ENCODE data around the gene CHI3L1. TPM values are rescaled to one million over a fixed set of nuclear protein-coding genes. Genes with fewer than 3 reads are reported as not detected.

Gene CHI3L1
- polyA plus RNA-seq, 1 of the 3 experiments (the other 2 are of a cell fraction): not detected

- no peak for TF ChIP-seq SIN3A (IDR thresholded peaks at IDR 0.05; ENCODE audit: borderline replicate concordance, low read depth, low read length)
- no peak for TF ChIP-seq RXRA (IDR thresholded peaks at IDR 0.05; ENCODE audit: borderline replicate concordance, low read depth)
- TF ChIP-seq MEF2A (IDR thresholded peaks at IDR 0.05; ENCODE audit: borderline replicate concordance, low read depth): no peak
- TF ChIP-seq GATA2 (CRISPR knock-in tag; IDR thresholded peaks at IDR 0.05): no peak
- no peak for TF ChIP-seq PBX3 (IDR thresholded peaks at IDR 0.05)
Measured at GRCh38 chr1:203167026-203167912, 19.2 kb downstream of the CHI3L1 start (continued).

GRCh38 chr1:203166192-203166940, 20.1 kb downstream of the CHI3L1 start:
- WGBS (ENCODE audit: low lambda C conversion rate): 77% methylated on average over 12 of the region's 14 CpGs
- Histone ChIP-seq H3K79me2 (ENCODE audit: insufficient read depth) (no peaks in the 10 kb centered on the region), H3K27ac (ENCODE audit: low read depth in 2 of 2, low read length in 1 of 2) (no peak overlapping the region), H3K4me3 (ENCODE audit: low read depth in 2 of 2, low read length in 1 of 2) (no peak overlapping the region), H3K4me1 (ENCODE audit: control insufficient read depth in 1 of 2, insufficient read depth in 2 of 2, low read depth in 1 of 2, low read length in 1 of 2) (no peaks in the 10 kb centered on the region), H3K9me3 (no peaks in the 10 kb centered on the region), H3K9ac (no peak overlapping the region), H3K27me3 (ENCODE audit: insufficient read depth) (no peaks in the 10 kb centered on the region), H3F3A (replicated peaks; ENCODE audit: insufficient read depth) (no peaks in the 10 kb centered on the region), H3K4me2 (no peak overlapping the region), H4K20me1 (ENCODE audit: insufficient read depth) (no peaks in the 10 kb centered on the region), H3K36me3 (replicated peaks in 1 of 2; ENCODE audit: control insufficient read depth in 1 of 2, insufficient read depth in 2 of 2, low read length in 1 of 2) (no peaks in the 10 kb centered on the region), H2AFZ (ENCODE audit: low read depth) (no peak overlapping the region), H3K9me2 (no peaks in the 10 kb centered on the region)
- CTCF ChIA-PET: interaction anchor here (0.7 to 2.0 kb wide), 3 partner anchors 49 to 127 kb away, joined by 3 to 10 read pairs (median 3); no protein-coding TSS in a partner anchor
- DNase-seq: no peak
- POLR2A ChIA-PET: no interaction called here
- TF ChIP-seq TEAD4 (IDR thresholded peaks at IDR 0.05; ENCODE audit: borderline replicate concordance, insufficient read depth): no peak
- TF ChIP-seq PBX3 (IDR thresholded peaks at IDR 0.05): no peak
- no peak for TF ChIP-seq SIN3A (IDR thresholded peaks at IDR 0.05; ENCODE audit: borderline replicate concordance, low read depth, low read length)
- no peak for TF ChIP-seq MAX (IDR thresholded peaks at IDR 0.05; ENCODE audit: low read depth)
- no peak for TF ChIP-seq EP300 (IDR thresholded peaks at IDR 0.05; ENCODE audit: borderline replicate concordance in 1 of 2, low read depth in 1 of 2, low read length in 1 of 2)
- TF ChIP-seq FOXM1 (IDR thresholded peaks at IDR 0.05; ENCODE audit: low read depth): no peak
- TF ChIP-seq NRF1 (IDR thresholded peaks at IDR 0.05; ENCODE audit: low read depth, low read length): no peak
- TF ChIP-seq IRF3 (IDR thresholded peaks at IDR 0.05; ENCODE audit: low read depth, low read length): no peak
- TF ChIP-seq RAD21 (IDR thresholded peaks at IDR 0.05; ENCODE audit: low read length): no peak
- no peak for TF ChIP-seq FOSL2 (IDR thresholded peaks at IDR 0.05; ENCODE audit: borderline replicate concordance, low read depth)
- TF ChIP-seq NFIC (IDR thresholded peaks at IDR 0.05; ENCODE audit: borderline replicate concordance): no peak
- no peak for TF ChIP-seq USF2 (IDR thresholded peaks at IDR 0.05; ENCODE audit: borderline replicate concordance, low read depth, low read length)
- TF ChIP-seq FOXJ3 (CRISPR knock-in tag; IDR thresholded peaks at IDR 0.05): no peak
- TF ChIP-seq USF1 (IDR thresholded peaks at IDR 0.05; ENCODE audit: borderline replicate concordance, low read depth): no peak
- TF ChIP-seq EZH2phosphoT487 (IDR thresholded peaks at IDR 0.05; ENCODE audit: borderline replicate concordance, low read depth): no peak

All from SK-N-SH (cell line).